ENCODE data around the gene MARS1. TPM values are rescaled to one million over a fixed set of nuclear protein-coding genes. Genes with fewer than 3 reads are reported as not detected.

Gene MARS1
- total RNA-seq, 1 donor, result 158 TPM

GRCh38 chr12:57548013-57548315 is 60.1 kb downstream of the MARS1 start:
- no peak for TF ChIP-seq CTCF (IDR thresholded peaks at IDR 0.05; ENCODE audit: insufficient read depth, low read depth, low read length)
- H3K4me3 ChIP-seq (ENCODE audit: low read depth, low read length), result no peak overlapping the region
- DNase-seq (ENCODE audit: low read depth), result no peak

- H3K4me3 ChIP-seq (ENCODE audit: low read depth, low read length), result no peak overlapping the region
- no peak for DNase-seq (ENCODE audit: low read depth)
- TF ChIP-seq CTCF (IDR thresholded peaks at IDR 0.05; ENCODE audit: insufficient read depth, low read depth, low read length), result no peak
These were observed 60.6 kb downstream of the MARS1 start for GRCh38 chr12:57548488-57548887.

GRCh38 chr12:57549203-57549908 is 61.5 kb downstream of the MARS1 start:
- H3K4me3 ChIP-seq (ENCODE audit: low read depth, low read length), result peak overlapping the region; percentile 54
- DNase-seq (ENCODE audit: low read depth), result no peak
- TF ChIP-seq CTCF (IDR thresholded peaks at IDR 0.05; ENCODE audit: insufficient read depth, low read depth, low read length), result no peak

- DNase-seq (ENCODE audit: low read depth), result no peak
- no peak for TF ChIP-seq CTCF (IDR thresholded peaks at IDR 0.05; ENCODE audit: insufficient read depth, low read depth, low read length)
- peak within 1 kb of the TSS; percentile 54 for H3K4me3 ChIP-seq (ENCODE audit: low read depth, low read length)
These were observed 62.2 kb downstream of the MARS1 start, which contains the start of gene KIF5A for GRCh38 chr12:57549909-57550640. Gene KIF5A (plus strand): TSS chr12:57550044. CDS start chr12:57550272, 228 bp downstream.

GRCh38 chr12:57550641-57551549 is 63.0 kb downstream of the MARS1 start:
- H3K4me3 ChIP-seq (ENCODE audit: low read depth, low read length), result peak overlapping the region; percentile 54
- TF ChIP-seq CTCF (IDR thresholded peaks at IDR 0.05; ENCODE audit: insufficient read depth, low read depth, low read length), result no peak
- DNase-seq (ENCODE audit: low read depth), result no peak

GRCh38 chr12:57551637-57552305 is 63.9 kb downstream of the MARS1 start:
- no peak for TF ChIP-seq CTCF (IDR thresholded peaks at IDR 0.05; ENCODE audit: insufficient read depth, low read depth, low read length)
- no peak for DNase-seq (ENCODE audit: low read depth)

More at GRCh38 chr12:57551637-57552305, 63.9 kb downstream of the MARS1 start:
- H3K4me3 ChIP-seq (ENCODE audit: low read depth, low read length), result no peak overlapping the region

Measured in fibroblast of villous mesenchyme (primary cell).